Keratinocyte (primary cell): ENCODE data around the gene HMCN2. TPM values are rescaled to one million over a fixed set of nuclear protein-coding genes. Genes with fewer than 3 reads are reported as not detected.

Experiments
- DNase-seq: peaks from one replicate; pipeline ENCODE4 v3.0.0-alpha.2; 2011; ENCODE audit warnings: low read depth, missing footprints, low spot score
- FAIRE-seq: peaks from 2 replicates; lab custom pipeline; 2011; peaks lifted over from hg19 to GRCh38; lab: Jason Lieb, UNC
- H2AFZ ChIP-seq: 2 replicates; pipeline ENCODE4 v1.6.0; 2012; ENCODE audit warnings: low read length, control low read depth, inconsistent platforms; ENCODE audit not compliant: control insufficient read depth
- H3K27ac ChIP-seq: 2 replicates; pipeline ENCODE4 v1.5.1; 2011; ENCODE audit warnings: low read length; ENCODE audit not compliant: control insufficient read depth, insufficient read depth
- H3K27me3 ChIP-seq: 3 replicates; pipeline ENCODE4 v1.6.0; 2011; ENCODE audit warnings: low read length; ENCODE audit not compliant: control insufficient read depth, insufficient read depth; ENCODE audit errors: extremely low read depth
- H3K36me3 ChIP-seq, 2 experiments: 2 replicates in 1 of 2; 3 replicates in 1 of 2; pipeline ENCODE4 v1.5.1; 2011; ENCODE audit warnings: low read length in 2 of 2, mild to moderate bottlenecking in 1 of 2; ENCODE audit not compliant: control insufficient read depth in 2 of 2, insufficient read depth in 2 of 2; ENCODE audit errors: extremely low read depth in 1 of 2
- H3K4me1 ChIP-seq: 3 replicates; pipeline ENCODE4 v1.5.1; 2011; ENCODE audit warnings: low read length; ENCODE audit not compliant: control insufficient read depth, insufficient read depth; ENCODE audit errors: extremely low read depth
- H3K4me2 ChIP-seq: 3 replicates; pipeline ENCODE4 v1.6.0; 2011; ENCODE audit warnings: low read depth, low read length; ENCODE audit not compliant: control insufficient read depth, insufficient read depth; ENCODE audit errors: extremely low read depth
- H3K4me3 ChIP-seq, 3 experiments: fragments of 200-600 bp in 1 of 3; sonication (generic) in 1 of 3; 2 replicates in 2 of 3; 3 replicates in 1 of 3; pipeline ENCODE4 v1.5.1; 2011 to 2016; ENCODE audit warnings: low read length in 3 of 3, mild to moderate bottlenecking in 3 of 3, control low read depth in 2 of 3, inconsistent platforms in 1 of 3, low read depth in 1 of 3, mixed read lengths in 1 of 3, mixed run types in 1 of 3, moderate library complexity in 1 of 3; ENCODE audit not compliant: control insufficient read depth in 2 of 3, insufficient read depth in 2 of 3; ENCODE audit errors: extremely low read depth in 1 of 3
- H3K79me2 ChIP-seq: 2 replicates; pipeline ENCODE4 v1.6.0; 2012; ENCODE audit warnings: low read length; ENCODE audit not compliant: control insufficient read depth, insufficient read depth
- H3K9ac ChIP-seq: 3 replicates; pipeline ENCODE4 v1.6.0; 2011; ENCODE audit warnings: low read length; ENCODE audit not compliant: control insufficient read depth, insufficient read depth; ENCODE audit errors: extremely low read depth
- H3K9me1 ChIP-seq: 3 replicates; pipeline ENCODE4 v1.6.0; 2011; ENCODE audit warnings: low read length; ENCODE audit not compliant: control insufficient read depth, insufficient read depth; ENCODE audit errors: extremely low read depth
- H3K9me3 ChIP-seq: 2 replicates; pipeline ENCODE4 v1.5.1; 2012; ENCODE audit warnings: low read depth, low read length; ENCODE audit not compliant: control insufficient read depth
- H4K20me1 ChIP-seq: 3 replicates; pipeline ENCODE4 v1.6.0; 2011; ENCODE audit warnings: low read length; ENCODE audit not compliant: control insufficient read depth, insufficient read depth; ENCODE audit errors: extremely low read depth
- EZH2 ChIP-seq: IDR thresholded peaks from one replicate; pipeline ENCODE4 v1.6.1; 2012; ENCODE audit warnings: inconsistent platforms, mild to moderate bottlenecking, low read length, moderate library complexity
- dilution Hi-C: fragments of 300-500 bp; cut with MboI; formaldehyde crosslinking; loops from one replicate; pipeline ENCODE4 v1.7.0; 2020; ENCODE audit warnings: low sequenced_read_pairs; ENCODE audit not compliant: extremely low pct_ligation_motif_present
- polyA plus RNA-seq, 5 experiments: library from polyadenylated mRNA; depleted of rRNA in 3 of 5; stranded (reverse) in 3 of 5; stranded (forward) in 1 of 5; unstranded in 1 of 5; fragments of >200 nt; gene quantifications; 1 replicate in 1 of 5; 2 replicates in 3 of 5; 3 replicates in 1 of 5; pipeline versions ENCODE4 v1.2.1 to v1.2.3, GENCODE V29; 2011 to 2012; ENCODE audit warnings: missing spikeins in 2 of 5, low read depth in 1 of 5, low replicate concordance in 1 of 5
- TF ChIP-seq, protein P1 (sequence below), 3 experiments: IDR thresholded peaks in 1 of 3; conservative IDR thresholded peaks in 1 of 3; optimal IDR thresholded peaks in 1 of 3; 2 replicates in 2 of 3; 3 replicates in 1 of 3; pipeline versions ENCODE3 to v1.5.1; 2011; ENCODE audit warnings: low read length in 3 of 3, mild to moderate bottlenecking in 3 of 3, moderate library complexity in 2 of 3, control low read depth in 1 of 3, inconsistent platforms in 1 of 3; ENCODE audit not compliant: insufficient read depth in 2 of 3; ENCODE audit errors: extremely low read depth in 1 of 3

The HMCN2 gene
- polyA plus RNA-seq, 1 donor (not counting 4 experiments of a cell fraction or from before 2014, with no cell fraction given): not detected

DNA sequence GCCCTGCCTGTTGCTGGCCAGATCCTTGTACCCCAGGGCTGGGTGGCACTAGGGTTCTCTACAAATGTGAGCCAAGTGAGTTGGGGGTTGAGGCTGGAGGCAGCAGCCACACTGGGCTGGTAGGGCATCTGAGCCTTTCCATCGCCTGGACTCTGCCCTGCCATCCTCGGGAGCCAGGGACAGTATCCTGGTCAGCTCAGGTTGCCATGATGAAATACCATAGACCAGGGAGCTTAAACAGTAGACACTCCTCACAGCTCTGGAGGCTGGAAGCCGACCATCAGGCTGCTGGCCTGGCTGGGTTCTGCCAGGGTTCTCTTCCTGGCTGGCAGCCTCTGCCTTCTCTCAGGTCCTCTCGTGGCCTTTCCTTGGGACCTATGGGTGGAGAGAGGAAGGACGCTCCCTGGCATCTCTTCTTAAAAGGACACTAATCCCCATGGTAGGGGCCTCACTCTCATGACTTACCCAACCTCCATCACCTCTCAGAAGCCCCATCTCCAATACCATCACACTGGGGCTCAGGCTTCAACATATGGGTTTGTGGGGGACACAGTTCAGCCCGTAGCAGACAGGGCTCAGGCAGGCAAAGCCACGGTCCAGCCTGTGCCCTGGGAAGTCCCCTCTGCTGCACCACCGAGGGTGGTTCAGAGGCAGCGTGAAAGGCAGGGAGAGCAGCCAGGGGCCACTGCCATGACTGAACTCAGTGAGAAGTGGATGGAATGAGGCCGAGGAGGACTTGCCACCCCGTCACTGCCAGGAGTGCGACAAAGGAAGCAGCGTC is 50.1 kb downstream of the HMCN2 start:
- no peaks in the 10 kb centered on the region for H4K20me1 ChIP-seq
- peaks cover 36% of the 10 kb centered on the region for H3K27me3 ChIP-seq
- no peak for DNase-seq
- no peak overlapping the region for H3K27ac ChIP-seq
- no peaks in the 10 kb centered on the region for H3K79me2 ChIP-seq
- no peaks in the 10 kb centered on the region for H3K9me3 ChIP-seq
- no peak overlapping the region for H2AFZ ChIP-seq
- dilution Hi-C loops: no loop called here
- no peaks in the 10 kb centered on the region for H3K36me3 ChIP-seq
- no peak for FAIRE-seq
- no peaks in the 10 kb centered on the region for H3K9me1 ChIP-seq
- no peak overlapping the region for H3K4me3 ChIP-seq
- H3K9ac ChIP-seq: no peak overlapping the region
- TF ChIP-seq EZH2: no peak
- TF ChIP-seq, protein P1, sequence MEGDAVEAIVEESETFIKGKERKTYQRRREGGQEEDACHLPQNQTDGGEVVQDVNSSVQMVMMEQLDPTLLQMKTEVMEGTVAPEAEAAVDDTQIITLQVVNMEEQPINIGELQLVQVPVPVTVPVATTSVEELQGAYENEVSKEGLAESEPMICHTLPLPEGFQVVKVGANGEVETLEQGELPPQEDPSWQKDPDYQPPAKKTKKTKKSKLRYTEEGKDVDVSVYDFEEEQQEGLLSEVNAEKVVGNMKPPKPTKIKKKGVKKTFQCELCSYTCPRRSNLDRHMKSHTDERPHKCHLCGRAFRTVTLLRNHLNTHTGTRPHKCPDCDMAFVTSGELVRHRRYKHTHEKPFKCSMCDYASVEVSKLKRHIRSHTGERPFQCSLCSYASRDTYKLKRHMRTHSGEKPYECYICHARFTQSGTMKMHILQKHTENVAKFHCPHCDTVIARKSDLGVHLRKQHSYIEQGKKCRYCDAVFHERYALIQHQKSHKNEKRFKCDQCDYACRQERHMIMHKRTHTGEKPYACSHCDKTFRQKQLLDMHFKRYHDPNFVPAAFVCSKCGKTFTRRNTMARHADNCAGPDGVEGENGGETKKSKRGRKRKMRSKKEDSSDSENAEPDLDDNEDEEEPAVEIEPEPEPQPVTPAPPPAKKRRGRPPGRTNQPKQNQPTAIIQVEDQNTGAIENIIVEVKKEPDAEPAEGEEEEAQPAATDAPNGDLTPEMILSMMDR (optimal IDR thresholded peaks at IDR 0.05 in 1 of 3, IDR thresholded peaks at IDR 0.05 in 1 of 3, conservative IDR thresholded peaks at IDR 0.05 in 1 of 3; ENCODE audit: extremely low read depth in 1 of 3, insufficient read depth in 2 of 3, low read length in 3 of 3): no peak
- no peaks in the 10 kb centered on the region for H3K4me1 ChIP-seq
- H3K4me2 ChIP-seq: no peak overlapping the region

DNA sequence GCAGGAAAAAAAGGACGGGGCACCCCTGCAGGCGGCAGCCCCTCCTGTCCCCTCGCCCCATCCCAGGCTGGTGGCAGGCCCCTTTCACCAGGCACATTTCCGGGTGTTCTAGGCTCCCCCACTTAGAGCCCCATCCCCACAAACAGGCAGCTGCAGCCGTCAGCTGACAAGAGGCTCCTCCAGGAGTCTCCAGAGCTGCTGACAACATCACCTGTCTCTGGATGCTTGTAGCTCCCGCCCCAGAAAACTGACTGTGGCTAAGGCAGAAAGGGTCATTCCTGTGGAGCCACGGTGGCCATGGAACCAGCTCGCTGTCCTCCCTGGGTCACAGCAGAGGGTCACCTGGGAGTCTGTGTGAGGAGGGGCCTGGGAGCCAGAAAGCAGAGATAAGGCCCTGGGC is 50.9 kb downstream of the HMCN2 start:
- Histone ChIP-seq H2AFZ (no peak overlapping the region), H3K27ac (no peak overlapping the region), H3K79me2 (no peaks in the 10 kb centered on the region), H3K4me2 (no peak overlapping the region), H3K4me1 (no peaks in the 10 kb centered on the region), H3K9me3 (no peaks in the 10 kb centered on the region), H3K36me3 (no peaks in the 10 kb centered on the region), H3K4me3 (no peak overlapping the region), H3K9me1 (no peaks in the 10 kb centered on the region), H3K27me3 (peaks cover 44% of the 10 kb centered on the region), H3K9ac (no peak overlapping the region), H4K20me1 (no peaks in the 10 kb centered on the region)
- DNase-seq (no peak), FAIRE-seq (no peak)
- dilution Hi-C loops: no loop called here
- TF ChIP-seq, protein P1 (optimal IDR thresholded peaks at IDR 0.05 in 1 of 3, IDR thresholded peaks at IDR 0.05 in 1 of 3, conservative IDR thresholded peaks at IDR 0.05 in 1 of 3; ENCODE audit: extremely low read depth in 1 of 3, insufficient read depth in 2 of 3, low read length in 3 of 3): no peak
- no peak for TF ChIP-seq EZH2
